Head of caudate nucleus (tissue), 42 donors: ENCODE data around the gene KAT5.
"Not testable (repeated sequence)": the region's sequence is repeated elsewhere in the genome, so short reads cannot be mapped to it uniquely, and the experiment has no call there.

Experiments
- DNase-seq, 42 donors: peaks; one replicate each; pipeline versions ENCODE4 v3.0.0 to v3.0.0-alpha.2; 2020 to 2021; ENCODE audit warnings: mixed read lengths in 7 of 42
- intact Hi-C: fragments of 100-400 bp; cut with DNase I; formaldehyde crosslinking; loops from one replicate; pipeline ENCODE4 v1.15.0; 2022

The KAT5 gene

DNA sequence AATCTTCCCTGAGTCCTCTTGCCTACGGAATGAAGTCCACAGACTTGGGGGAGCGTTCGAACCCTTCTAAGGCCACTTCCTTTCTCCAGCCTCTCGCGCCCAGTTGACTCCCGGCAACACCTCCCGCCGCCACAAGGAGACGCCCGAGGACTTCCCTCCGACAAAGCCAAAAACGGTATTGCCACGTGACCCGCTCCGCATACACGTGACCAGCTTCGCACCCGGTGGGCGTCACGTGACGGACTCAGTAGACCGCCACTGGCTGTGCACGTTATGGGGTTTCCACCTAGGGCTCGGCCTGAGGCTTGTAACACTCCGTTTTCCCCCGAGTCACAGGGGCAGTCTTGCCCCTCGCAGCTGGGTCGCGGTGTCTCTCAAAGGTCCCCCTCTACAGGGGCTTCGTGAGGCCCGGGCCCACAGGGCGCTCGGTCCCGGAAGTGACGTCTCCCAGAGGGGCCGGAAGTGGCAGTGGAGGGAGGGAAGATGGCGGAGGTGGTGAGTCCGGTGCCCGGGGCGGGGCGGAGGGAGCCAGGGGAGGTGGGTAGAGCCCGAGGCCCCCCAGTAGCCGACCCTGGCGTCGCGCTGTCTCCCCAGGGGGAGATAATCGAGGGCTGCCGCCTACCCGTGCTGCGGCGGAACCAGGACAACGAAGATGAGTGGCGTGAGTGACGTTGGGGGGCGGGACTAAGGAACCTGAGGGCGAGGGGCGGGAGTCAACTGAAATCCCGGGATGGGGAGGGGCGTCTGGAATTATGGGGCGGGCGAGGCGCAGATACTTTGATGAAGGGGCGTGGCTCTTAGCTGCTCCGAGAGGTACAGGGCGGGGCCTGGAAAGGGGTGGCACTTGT, at the start of gene KAT5:
Gene KAT5 (plus strand): TSS at position 468 of the 848 bp plus-strand sequence. CDS start 16 bp downstream, at position 484.
- intact Hi-C loops = loop anchor here (2.0 to 10.0 kb wide), 3 partner anchors 49 to 105 kb away; partner anchors contain the start of gene RELA
- peak; percentile 95 to 100 (median 98) for DNase-seq

DNA sequence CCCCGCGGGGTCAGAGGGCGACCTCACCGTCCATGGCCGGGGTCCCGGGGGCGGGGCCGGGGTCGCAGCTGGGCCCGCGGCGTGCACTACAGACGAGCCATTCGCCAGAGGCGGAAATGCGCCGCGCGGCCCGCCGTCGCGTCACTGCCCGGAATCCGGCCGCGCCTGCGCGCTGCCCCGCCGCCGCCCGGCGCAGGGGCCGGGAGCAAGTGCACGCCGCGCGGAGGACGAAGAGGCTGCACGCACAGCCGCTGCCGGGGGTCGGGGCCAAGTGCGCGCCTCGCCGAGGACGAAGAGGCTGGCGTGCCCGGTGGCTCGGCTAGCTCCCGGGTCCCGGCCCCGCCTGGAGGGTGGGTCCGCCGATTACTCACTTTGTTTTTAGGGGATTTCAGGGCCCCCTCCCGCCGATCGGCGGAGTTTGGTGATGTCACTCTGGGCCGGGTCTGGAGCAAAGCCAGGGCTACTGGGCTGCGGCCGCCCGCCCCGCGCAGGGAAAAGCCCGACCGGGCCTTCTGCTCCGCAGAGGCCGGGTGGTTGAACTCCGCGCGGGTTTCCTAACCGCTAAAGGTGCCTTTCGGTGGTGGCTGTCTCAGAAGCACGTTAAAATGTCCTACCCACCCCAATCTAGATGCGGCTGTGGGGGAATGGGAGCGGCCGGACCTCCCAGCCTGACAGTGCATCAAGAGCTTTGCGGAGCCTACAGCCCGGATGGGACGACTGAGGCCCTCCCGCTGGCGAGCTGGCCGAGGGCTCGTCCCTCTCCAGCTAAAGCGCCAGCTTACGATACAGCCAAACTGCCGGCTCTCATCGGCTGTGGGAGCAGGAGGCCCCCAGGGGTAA, 49.0 kb upstream of the KAT5 start, which contains the start of gene RELA:
Gene RELA (minus strand): TSS at position 118 of the 840 bp plus-strand sequence. CDS start 84 bp downstream, at position 34.
- peak; percentile 86 to 98 (median 94) for DNase-seq
- intact Hi-C loops = loop anchor here (2.0 kb wide), 1 partner anchor 50 kb away; the partner anchor contains the start of gene KAT5

DNA sequence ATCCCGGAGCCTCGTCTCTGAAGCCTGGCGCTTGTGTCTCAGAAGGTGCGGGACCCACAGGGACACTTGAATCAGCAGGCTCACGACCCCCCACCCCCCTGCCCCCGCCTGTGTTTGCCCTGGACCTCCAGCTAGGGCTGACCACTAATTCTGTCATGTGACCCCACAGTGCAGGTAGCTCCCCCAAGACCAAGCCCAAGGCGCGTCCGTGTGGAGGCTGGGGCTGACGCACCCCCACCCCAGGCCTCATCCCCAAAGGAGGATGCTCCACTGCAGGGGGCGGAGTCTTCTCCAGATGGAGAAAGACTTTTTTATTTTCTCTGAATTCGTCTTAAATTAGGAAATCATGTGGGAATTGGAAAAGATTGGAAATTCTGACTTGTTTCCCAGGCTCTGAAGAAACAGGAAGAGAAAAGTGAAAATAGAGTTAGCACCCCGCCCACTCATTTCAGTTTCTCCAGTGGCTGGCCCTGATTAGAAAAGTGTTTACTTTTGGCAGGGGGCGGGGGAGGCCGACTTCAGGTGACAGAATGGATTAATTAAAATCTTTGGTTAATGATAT, 48.3 kb upstream of the KAT5 start:
- intact Hi-C loops = loop anchor here (2.0 kb wide), 1 partner anchor 49 kb away; the partner anchor contains the start of gene KAT5
- DNase-seq = peak; percentile 40 to 87 (median 74)

- intact Hi-C loops = no loop called here
- no peak for DNase-seq
Observed at GRCh38 chr11:65672180-65672860, 39.7 kb upstream of the KAT5 start.

- no peak for DNase-seq
- intact Hi-C loops = no loop called here
Observed at GRCh38 chr11:65672982-65673381, 39.1 kb upstream of the KAT5 start.

DNA sequence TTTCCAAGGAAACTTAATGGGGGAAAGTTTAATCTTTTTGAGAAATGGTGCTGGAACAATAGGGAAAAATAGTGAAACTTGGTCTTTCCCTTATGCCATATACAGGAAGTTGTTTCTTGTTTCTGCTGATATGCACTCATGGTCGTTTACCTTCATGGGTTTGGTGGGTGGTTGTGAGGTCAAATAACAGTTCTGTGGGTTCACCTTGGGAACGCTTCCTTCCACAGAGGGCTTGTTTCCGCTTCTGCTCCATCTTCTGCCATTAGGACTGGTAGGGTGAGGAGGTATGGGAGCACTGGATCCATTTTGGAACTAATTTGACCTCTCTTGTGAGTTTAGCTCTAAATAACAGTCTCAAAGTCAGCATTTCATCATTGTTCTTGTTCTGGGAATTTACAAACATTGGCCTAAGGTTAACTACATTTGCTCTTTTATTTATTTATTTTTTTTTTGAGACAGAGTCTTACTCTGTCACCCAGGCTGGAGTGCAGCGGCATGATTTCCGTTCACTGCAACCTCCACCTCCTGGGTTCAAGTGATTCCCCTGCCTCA, 31.8 kb upstream of the KAT5 start:
- intact Hi-C loops = no loop called here
- DNase-seq = no peak

GRCh38 chr11:65683480-65683879, 28.6 kb upstream of the KAT5 start:
- intact Hi-C loops, DNase-seq: not testable (repeated sequence)

GRCh38 chr11:65685981-65686380, 26.1 kb upstream of the KAT5 start:
- no peak for DNase-seq
- intact Hi-C loops = no loop called here

DNA sequence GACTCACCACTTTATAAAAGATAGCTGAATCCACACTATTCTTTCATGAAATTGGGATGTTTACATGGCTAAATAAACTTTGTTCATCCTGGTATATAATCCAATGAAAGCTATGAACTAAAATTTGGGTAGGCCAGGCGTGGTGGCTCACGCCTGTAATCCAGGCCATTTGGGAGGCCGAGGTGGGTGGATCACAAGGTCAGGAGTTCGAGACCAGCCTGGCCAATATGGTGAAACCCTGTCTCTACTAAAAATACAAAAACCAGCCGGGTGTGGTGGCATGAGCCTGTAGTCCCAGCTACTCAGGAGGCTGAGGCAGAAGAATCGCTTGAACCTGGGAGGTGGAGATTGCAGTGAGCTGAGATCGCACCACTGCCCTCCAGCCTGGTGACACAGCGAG, 20.2 kb upstream of the KAT5 start:
- DNase-seq, intact Hi-C loops: not testable (repeated sequence)

DNA sequence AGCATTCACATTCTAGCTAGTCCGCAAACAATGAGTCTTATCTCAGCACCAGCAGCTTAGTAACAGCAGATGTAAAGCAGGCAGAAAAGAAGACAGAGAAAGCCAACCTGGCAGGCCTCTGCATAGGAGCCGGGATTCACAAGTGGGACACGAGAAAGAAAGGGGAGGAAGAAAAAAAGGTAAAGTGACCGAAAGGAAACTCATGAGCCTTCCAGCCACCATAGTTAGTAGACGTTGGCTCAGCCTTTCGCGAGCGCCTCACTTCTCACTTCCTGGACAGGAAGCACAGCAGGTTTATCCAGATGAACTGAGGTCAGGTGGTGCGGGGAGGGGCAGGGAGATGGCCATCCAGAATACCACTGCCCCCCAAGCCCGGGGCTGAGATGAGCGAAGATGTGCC, 19.7 kb upstream of the KAT5 start:
- no peak for DNase-seq
- intact Hi-C loops = no loop called here

DNA sequence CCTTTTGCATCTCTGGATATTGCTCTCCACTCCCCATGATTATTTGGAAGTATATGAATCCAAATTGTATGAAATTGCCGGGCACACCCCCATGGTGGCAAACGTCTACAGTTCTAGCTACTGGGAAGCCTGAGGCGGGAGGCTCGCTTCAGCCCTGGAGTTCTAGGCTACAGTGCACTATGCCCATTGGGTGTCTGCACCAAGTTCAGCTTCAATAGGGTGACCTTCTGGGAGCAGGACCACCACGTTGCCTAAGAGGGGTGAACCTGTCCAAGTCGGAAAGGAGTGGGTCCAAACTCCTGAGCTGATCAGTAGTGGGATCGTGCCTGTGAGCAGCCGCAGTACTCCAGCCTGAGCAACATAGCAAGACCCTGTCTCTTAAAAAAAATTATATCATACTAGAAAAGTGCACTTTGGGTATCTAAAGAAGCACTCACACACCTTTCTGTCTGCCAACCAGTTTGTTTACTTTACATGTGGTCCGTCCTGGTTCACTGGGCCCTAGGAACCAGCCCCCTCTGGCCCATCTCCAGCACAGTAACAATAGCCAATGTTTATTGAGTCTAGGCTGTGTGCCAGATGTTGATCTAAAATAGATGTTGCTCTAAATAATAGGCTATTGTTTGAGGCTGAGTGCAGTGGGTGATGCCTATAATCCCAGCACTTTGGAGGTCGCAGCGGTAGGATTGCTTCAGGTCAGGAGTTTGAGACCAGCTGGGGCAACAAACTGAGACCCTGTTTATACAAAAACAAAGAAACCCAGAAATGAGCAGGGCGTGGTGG, 16.4 kb upstream of the KAT5 start:
- intact Hi-C loops = no loop called here
- DNase-seq = peak in 40 of 42 donors; percentile 22 to 88 (median 72)

- intact Hi-C loops = no loop called here
Observed at GRCh38 chr11:65696802-65697552, 15.1 kb upstream of the KAT5 start.

DNA sequence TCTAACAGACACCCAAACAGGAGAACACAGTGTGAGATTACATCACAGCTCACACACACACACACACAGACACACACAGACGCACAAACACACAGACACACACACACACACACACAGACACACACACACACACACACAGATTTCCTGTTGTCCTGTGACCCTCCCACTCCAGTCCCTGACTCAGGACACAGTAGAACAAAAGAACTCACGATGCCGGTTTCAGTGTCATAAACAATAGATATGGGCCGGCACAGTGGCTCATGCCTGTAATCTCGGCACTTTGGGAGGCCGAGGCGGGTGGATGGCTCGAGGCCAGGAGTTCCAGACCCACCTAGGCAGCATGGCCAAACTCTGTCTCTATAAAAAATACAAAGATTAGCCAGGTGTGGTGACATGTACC, 13.8 kb upstream of the KAT5 start:
- intact Hi-C loops = no loop called here
- no peak for DNase-seq

More at GRCh38 chr11:65696802-65697552, 15.1 kb upstream of the KAT5 start:
- DNase-seq = no peak

DNA sequence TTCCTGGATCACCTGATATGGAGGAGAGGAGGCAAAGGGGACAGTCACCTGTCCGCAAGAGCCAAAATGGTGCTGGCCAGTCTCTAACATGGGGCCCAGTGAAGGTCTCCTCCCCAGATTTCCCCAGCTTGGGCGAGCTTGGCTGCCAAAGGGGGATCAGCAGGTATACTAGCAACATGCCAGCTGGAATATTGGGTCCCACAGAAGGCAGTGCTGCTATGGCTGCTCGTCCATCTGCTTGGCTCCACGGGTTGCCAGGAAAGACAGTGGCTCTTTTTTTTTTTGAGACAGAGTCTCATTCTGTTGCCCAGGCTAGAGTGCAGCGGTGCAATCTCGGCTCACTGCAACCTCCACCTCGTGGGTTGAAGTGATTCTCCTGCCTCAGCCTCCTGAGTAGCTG, 12.7 kb upstream of the KAT5 start:
- intact Hi-C loops = no loop called here
- peak in 1 of 42 donors; percentile 11 for DNase-seq

- intact Hi-C loops = no loop called here
- no peak for DNase-seq
Observed at GRCh38 chr11:65700399-65700798, 11.7 kb upstream of the KAT5 start.

GRCh38 chr11:65701686-65702085, 10.4 kb upstream of the KAT5 start:
- DNase-seq = no peak
- intact Hi-C loops = no loop called here

- no peak for DNase-seq
- intact Hi-C loops = no loop called here
Observed at GRCh38 chr11:65703846-65704245, 8.2 kb upstream of the KAT5 start.
